Thoracic aorta (tissue), 2 donors: Measurements from ENCODE around the gene FAM13A. TPM values are rescaled to one million over a fixed set of nuclear protein-coding genes. Genes with fewer than 3 reads are reported as not detected.
A peak's percentile ranks its signal among the peaks of the same experiment; 100 is the strongest.

ENCODE experiments used
- ATAC-seq: fragments of 150-250 bp; one replicate; pipeline ENCODE4 v1.8.0; 2017; ENCODE audit warnings: low read depth; ENCODE audit not compliant: insufficient number of reproducible peaks, low FRiP score
- DNase-seq: peaks from one replicate; pipeline ENCODE4 v3.0.0-alpha.2; 2020; ENCODE audit warnings: low spot score
- H3K27ac ChIP-seq, 2 donors: fragments of 200-600 bp; sonication (generic); 1 replicate in 1 of 2; 2 replicates in 1 of 2; pipeline ENCODE4 v1.5.1; 2016; ENCODE audit warnings: mild to moderate bottlenecking in 2 of 2, moderate library complexity in 2 of 2
- H3K27me3 ChIP-seq: fragments of 200-600 bp; sonication (generic); replicated peaks from 2 replicates; pipeline ENCODE4 v1.6.0; 2016; ENCODE audit warnings: mild to moderate bottlenecking; ENCODE audit not compliant: insufficient read depth
- H3K36me3 ChIP-seq: fragments of 200-600 bp; sonication (generic); one replicate; pipeline ENCODE4 v1.5.1; 2016
- H3K4me1 ChIP-seq, 2 donors: fragments of 200-600 bp; sonication (generic); 1 replicate in 1 of 2; 2 replicates in 1 of 2; pipeline versions ENCODE4 v1.5.1 to v1.6.0; 2016; ENCODE audit warnings: low read depth in 2 of 2, mild to moderate bottlenecking in 1 of 2; ENCODE audit not compliant: control insufficient read depth in 1 of 2
- H3K4me3 ChIP-seq: fragments of 200-600 bp; sonication (generic); 2 replicates; pipeline ENCODE4 v1.5.1; 2016; ENCODE audit warnings: mild to moderate bottlenecking
- H3K9me3 ChIP-seq: fragments of 200-600 bp; sonication (generic); 2 replicates; pipeline ENCODE4 v1.5.1; 2016
- total RNA-seq, 2 donors: library from RNA; depleted of rRNA; stranded (reverse); fragments of >200 nt; gene quantifications; one replicate each; pipeline versions ENCODE4 v1.1.0 to v1.2.3, GENCODE V29; 2016
- TF ChIP-seq, protein P1 (sequence below): fragments of 200-600 bp; sonication (generic); IDR thresholded peaks from one replicate; pipeline ENCODE4 v1.5.1; 2019; ENCODE audit warnings: antibody characterized with exemption

Gene FAM13A
- total RNA-seq, 2 donors from 2014 or later, result 27.3 to 32.5 TPM

DNA sequence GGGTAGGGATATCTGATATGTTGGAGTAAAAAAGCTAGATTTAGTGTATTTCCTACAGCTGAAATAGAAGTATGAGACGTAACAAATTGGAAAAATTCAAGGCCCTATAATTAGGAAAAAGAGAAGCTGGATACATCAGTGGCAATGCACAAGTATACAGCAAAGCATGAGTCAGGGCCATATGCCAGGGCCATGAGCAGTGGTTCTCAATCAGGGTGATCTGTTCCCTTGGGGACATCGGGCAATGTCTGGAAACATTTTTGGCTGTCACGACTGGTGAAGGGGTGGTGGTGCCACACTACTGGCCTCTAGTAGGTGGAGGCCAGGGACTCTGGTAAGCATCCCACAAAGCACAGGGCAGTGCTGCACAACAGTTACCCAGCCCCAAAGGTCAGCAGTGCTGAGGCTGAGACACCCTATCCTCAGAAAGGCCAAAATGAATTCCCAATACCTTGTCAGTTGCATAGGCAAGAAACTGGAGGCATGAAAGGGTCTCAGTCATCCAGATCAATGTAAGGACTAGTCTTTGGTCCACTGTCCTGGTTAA, 322.5 kb downstream of the FAM13A start:
- TF ChIP-seq, protein P1, sequence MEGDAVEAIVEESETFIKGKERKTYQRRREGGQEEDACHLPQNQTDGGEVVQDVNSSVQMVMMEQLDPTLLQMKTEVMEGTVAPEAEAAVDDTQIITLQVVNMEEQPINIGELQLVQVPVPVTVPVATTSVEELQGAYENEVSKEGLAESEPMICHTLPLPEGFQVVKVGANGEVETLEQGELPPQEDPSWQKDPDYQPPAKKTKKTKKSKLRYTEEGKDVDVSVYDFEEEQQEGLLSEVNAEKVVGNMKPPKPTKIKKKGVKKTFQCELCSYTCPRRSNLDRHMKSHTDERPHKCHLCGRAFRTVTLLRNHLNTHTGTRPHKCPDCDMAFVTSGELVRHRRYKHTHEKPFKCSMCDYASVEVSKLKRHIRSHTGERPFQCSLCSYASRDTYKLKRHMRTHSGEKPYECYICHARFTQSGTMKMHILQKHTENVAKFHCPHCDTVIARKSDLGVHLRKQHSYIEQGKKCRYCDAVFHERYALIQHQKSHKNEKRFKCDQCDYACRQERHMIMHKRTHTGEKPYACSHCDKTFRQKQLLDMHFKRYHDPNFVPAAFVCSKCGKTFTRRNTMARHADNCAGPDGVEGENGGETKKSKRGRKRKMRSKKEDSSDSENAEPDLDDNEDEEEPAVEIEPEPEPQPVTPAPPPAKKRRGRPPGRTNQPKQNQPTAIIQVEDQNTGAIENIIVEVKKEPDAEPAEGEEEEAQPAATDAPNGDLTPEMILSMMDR, result no peak
- H3K27me3 ChIP-seq, result no peaks in the 10 kb centered on the region
- DNase-seq (no peak), ATAC-seq (no peak)
- no peaks in the 10 kb centered on the region for H3K9me3 ChIP-seq
- H3K4me1 ChIP-seq, result peaks cover 25 to 52% of the 10 kb centered on the region in 2 donors
- H3K36me3 ChIP-seq, result peaks cover 11% of the 10 kb centered on the region
- peak overlapping the region; percentile 19 to 44 for H3K27ac ChIP-seq
- no peak overlapping the region for H3K4me3 ChIP-seq

DNA sequence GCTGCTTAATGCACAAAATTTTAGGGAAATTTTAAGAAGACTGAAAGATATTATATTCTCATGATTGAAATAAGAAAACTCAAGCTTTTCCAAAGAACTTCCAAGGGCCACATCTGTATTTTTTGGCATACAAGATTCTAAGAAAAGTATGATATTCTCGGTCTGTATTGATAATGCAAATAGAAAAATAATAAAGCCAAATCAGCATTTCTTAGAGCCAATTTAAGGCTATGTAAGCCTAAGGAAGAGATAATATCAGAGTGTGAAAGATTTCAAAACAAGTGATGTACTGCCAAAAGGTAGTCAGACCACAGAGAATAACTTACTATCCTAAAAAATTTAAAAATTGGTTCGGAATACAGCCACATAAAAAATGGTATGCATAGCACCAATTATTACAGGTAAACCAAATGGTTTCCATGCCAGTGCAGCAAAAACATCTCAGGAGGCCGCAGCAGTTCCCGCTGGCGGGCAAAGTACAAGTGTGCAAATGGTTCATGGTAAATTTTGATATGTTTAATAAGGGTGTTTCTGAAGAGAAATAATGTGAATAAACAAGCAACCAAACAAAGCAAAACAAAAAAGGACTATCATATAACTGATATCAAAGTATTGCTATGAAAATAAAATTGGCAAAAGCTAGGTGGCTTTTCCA, 324.1 kb downstream of the FAM13A start:
- Histone ChIP-seq H3K9me3 (no peaks in the 10 kb centered on the region), H3K4me3 (no peak overlapping the region), H3K4me1 (peaks cover 23 to 49% of the 10 kb centered on the region in 2 donors), H3K27me3 (no peaks in the 10 kb centered on the region), H3K36me3 (peaks cover 15% of the 10 kb centered on the region), H3K27ac (no peak overlapping the region)
- TF ChIP-seq, protein P1, result no peak
- DNase-seq, result no peak
- no peak for ATAC-seq

DNA sequence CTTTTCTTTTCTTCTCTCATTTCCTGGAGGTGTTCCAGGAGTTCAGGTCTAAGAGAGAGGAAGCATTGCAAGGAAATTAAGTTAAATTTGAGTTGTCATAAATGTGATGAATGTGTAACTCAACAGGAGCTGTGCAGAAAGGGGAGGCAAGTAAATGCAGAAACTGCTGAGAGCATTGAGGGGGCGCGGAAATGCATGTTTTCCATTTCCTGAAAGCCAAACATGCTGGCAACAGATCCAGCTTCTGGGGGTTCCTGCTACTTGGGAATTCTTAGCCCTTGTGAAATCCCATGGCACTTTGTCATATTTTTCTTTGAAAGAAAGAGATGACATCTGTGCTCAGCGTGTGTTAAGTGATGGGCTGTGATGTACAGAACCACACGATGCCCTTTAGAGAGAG, 325.6 kb downstream of the FAM13A start:
- no peak for ATAC-seq
- Histone ChIP-seq H3K36me3 (peaks cover 26% of the 10 kb centered on the region), H3K27ac (no peak overlapping the region), H3K4me1 (peaks cover 18 to 41% of the 10 kb centered on the region in 2 donors), H3K4me3 (no peak overlapping the region), H3K9me3 (no peaks in the 10 kb centered on the region), H3K27me3 (no peaks in the 10 kb centered on the region)
- TF ChIP-seq, protein P1, result no peak
- DNase-seq, result no peak

DNA sequence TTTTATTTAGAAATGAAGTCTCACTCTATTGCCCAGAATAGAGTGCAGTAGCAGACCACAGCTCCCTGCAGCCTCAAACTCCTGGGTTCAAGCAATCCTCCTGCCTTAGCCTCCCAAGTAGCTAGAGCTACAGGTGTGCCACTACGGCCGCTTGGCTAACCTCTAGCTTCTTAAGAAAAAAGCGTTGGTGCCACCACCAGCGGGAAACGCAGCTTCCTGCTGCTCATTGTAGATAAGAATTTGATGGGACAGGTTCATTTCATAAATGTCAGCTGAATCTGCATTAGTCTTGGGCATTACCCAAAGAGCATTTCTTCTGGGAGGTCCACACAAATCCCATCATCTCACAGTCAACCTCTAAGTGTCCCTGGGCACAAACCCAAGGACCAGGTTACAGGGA, 326.2 kb downstream of the FAM13A start:
- peaks cover 26% of the 10 kb centered on the region for H3K36me3 ChIP-seq
- TF ChIP-seq, protein P1, result no peak

DNA sequence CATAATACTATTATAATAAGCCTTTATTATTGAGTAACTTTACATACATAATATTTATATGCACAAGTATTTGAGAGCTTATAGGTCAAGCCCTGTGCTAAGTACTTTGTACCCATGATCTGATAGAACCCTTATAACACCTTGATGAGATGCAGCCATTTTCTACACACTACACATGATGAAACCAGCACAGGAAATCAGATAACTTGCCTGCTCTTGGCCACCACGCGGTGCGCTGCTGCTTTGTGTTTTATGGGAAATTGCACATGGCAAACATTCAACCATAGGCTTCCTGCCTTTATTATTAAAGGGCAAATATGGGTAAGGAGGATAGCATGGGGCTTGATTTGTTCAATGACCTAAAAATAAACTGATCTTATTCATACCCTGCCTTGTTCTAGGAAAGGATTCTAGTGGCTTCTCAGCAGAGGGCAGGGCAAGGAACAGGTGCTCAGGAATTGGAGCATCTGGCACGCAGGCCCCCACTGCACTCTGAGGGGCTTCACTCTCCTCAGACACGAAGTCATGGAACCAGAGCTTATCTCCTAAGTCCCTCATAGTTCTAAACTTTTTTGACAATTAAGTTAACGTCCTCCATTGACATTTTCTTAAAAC, 327.7 kb downstream of the FAM13A start:
- no peaks in the 10 kb centered on the region for H3K9me3 ChIP-seq
- no peak for DNase-seq
- no peaks in the 10 kb centered on the region for H3K27me3 ChIP-seq
- ATAC-seq, result no peak
- no peak overlapping the region for H3K27ac ChIP-seq
- H3K4me1 ChIP-seq, result peaks cover 0 to 28% of the 10 kb centered on the region in 2 donors
- TF ChIP-seq, protein P1, result no peak
- H3K36me3 ChIP-seq, result peaks cover 37% of the 10 kb centered on the region
- H3K4me3 ChIP-seq, result no peak overlapping the region

More for the DNA sequence above, 326.2 kb downstream of the FAM13A start:
- H3K9me3 ChIP-seq, result no peaks in the 10 kb centered on the region
- no peak overlapping the region for H3K27ac ChIP-seq
- H3K4me3 ChIP-seq, result no peak overlapping the region
- ATAC-seq (no peak), DNase-seq (no peak)
- H3K27me3 ChIP-seq, result no peaks in the 10 kb centered on the region
- peaks cover 14 to 35% of the 10 kb centered on the region in 2 donors for H3K4me1 ChIP-seq
